Liver (tissue), 9 donors: ENCODE data around the gene DISP3. TPM values are rescaled to one million over a fixed set of nuclear protein-coding genes. Genes with fewer than 3 reads are reported as not detected.

ENCODE experiments used
- DNase-seq: peaks from one replicate; pipeline ENCODE4 v3.0.0-alpha.2; 2017; ENCODE audit warnings: low spot score
- H3K27ac ChIP-seq, 2 donors: one replicate each; pipeline ENCODE4 v1.7.0; 2013; ENCODE audit warnings: inconsistent platforms in 2 of 2, low read length in 2 of 2, control low read depth in 1 of 2, low read depth in 1 of 2, mild to moderate bottlenecking in 1 of 2
- H3K27me3 ChIP-seq, 4 donors: one replicate each; pipeline versions ENCODE4 v1.6.1 to v1.7.0; 2013; ENCODE audit warnings: low read length in 3 of 4, inconsistent platforms in 1 of 4, mild to moderate bottlenecking in 1 of 4, moderate library complexity in 1 of 4; ENCODE audit not compliant: control insufficient read depth in 4 of 4, insufficient read depth in 4 of 4
- H3K36me3 ChIP-seq, 4 donors: one replicate each; pipeline versions ENCODE4 v1.6.1 to v1.7.0; 2013; ENCODE audit warnings: low read length in 3 of 4, mild to moderate bottlenecking in 3 of 4, low read depth in 1 of 4, moderate library complexity in 1 of 4; ENCODE audit not compliant: control insufficient read depth in 4 of 4, insufficient read depth in 3 of 4
- H3K4me1 ChIP-seq, 4 donors: one replicate each; pipeline versions ENCODE4 v1.6.1 to v1.7.0; 2013; ENCODE audit warnings: low read length in 3 of 4, mild to moderate bottlenecking in 3 of 4, moderate library complexity in 1 of 4; ENCODE audit not compliant: control insufficient read depth in 4 of 4, insufficient read depth in 4 of 4
- H3K4me3 ChIP-seq, 3 donors: one replicate each; pipeline versions ENCODE4 v1.6.1 to v1.7.0; 2013; ENCODE audit warnings: low read length in 3 of 3, control low read depth in 1 of 3, low read depth in 1 of 3, mild to moderate bottlenecking in 1 of 3
- H3K9ac ChIP-seq, 2 donors: one replicate each; pipeline ENCODE4 v1.7.0; 2013; ENCODE audit warnings: low read length in 2 of 2, mild to moderate bottlenecking in 2 of 2, moderate library complexity in 2 of 2, control low read depth in 1 of 2, low read depth in 1 of 2
- H3K9me3 ChIP-seq, 4 donors: one replicate each; pipeline versions ENCODE4 v1.6.1 to v1.7.0; 2013; ENCODE audit warnings: low read length in 3 of 4; ENCODE audit not compliant: control insufficient read depth in 4 of 4
- CTCF ChIP-seq: fragments of 150-350 bp; IDR thresholded peaks from 2 replicates; pipeline ENCODE4 v1.5.1; 2017; ENCODE audit warnings: improper control_type of control experiment, low read depth, low read length; ENCODE audit not compliant: missing input control
- FOXA2 ChIP-seq: IDR thresholded peaks from 2 replicates; pipeline ENCODE4 v1.6.1; 2016; ENCODE audit warnings: antibody characterized with exemption
- GABPA ChIP-seq, 2 donors: IDR thresholded peaks in 1 of 2; conservative IDR thresholded peaks in 1 of 2; 2 replicates each; pipeline ENCODE4 v1.6.1; 2016; ENCODE audit warnings: antibody characterized with exemption in 2 of 2, mild to moderate bottlenecking in 1 of 2, moderate library complexity in 1 of 2
- HNF4A ChIP-seq, 2 donors: conservative IDR thresholded peaks; 2 replicates each; pipeline ENCODE4 v1.6.1; 2016; ENCODE audit warnings: antibody characterized with exemption in 2 of 2, mild to moderate bottlenecking in 2 of 2
- HNF4G ChIP-seq: IDR thresholded peaks from 2 replicates; pipeline ENCODE4 v1.6.1; 2016; ENCODE audit warnings: antibody characterized with exemption
- JUND ChIP-seq, 2 donors: IDR thresholded peaks; 2 replicates each; pipeline ENCODE4 v1.6.1; 2016; ENCODE audit warnings: antibody characterized with exemption in 2 of 2
- MAX ChIP-seq: IDR thresholded peaks from 2 replicates; pipeline ENCODE4 v1.6.1; 2016; ENCODE audit warnings: antibody characterized with exemption
- NR2F2 ChIP-seq: IDR thresholded peaks from 2 replicates; pipeline ENCODE4 v1.6.1; 2016; ENCODE audit warnings: antibody characterized with exemption
- RAD21 ChIP-seq, 2 donors: IDR thresholded peaks; 2 replicates each; pipeline ENCODE4 v1.6.1; 2016; ENCODE audit warnings: antibody characterized with exemption in 2 of 2, mild to moderate bottlenecking in 2 of 2
- REST ChIP-seq: IDR thresholded peaks from 2 replicates; pipeline ENCODE4 v1.6.1; 2016; ENCODE audit warnings: antibody characterized with exemption, mild to moderate bottlenecking
- RXRA ChIP-seq, 2 donors: IDR thresholded peaks; 2 replicates each; pipeline ENCODE4 v1.6.1; 2017 to 2018; ENCODE audit warnings: antibody characterized with exemption in 2 of 2, mild to moderate bottlenecking in 1 of 2
- SP1 ChIP-seq: IDR thresholded peaks from 2 replicates; pipeline ENCODE4 v1.6.1; 2018; ENCODE audit warnings: antibody characterized with exemption, mild to moderate bottlenecking
- TAF1 ChIP-seq: conservative IDR thresholded peaks from 2 replicates; pipeline ENCODE4 v1.6.1; 2016; ENCODE audit warnings: antibody characterized with exemption, mild to moderate bottlenecking
- YY1 ChIP-seq: IDR thresholded peaks from 2 replicates; pipeline ENCODE4 v1.6.1; 2016; ENCODE audit warnings: antibody characterized with exemption, mild to moderate bottlenecking
- WGBS: extraction: QIAGEN DNeasy Blood & Tissue Kit; methylation state at CpG from one replicate; pipeline ENCODE4 v1.1.7; 2013; 5-methylcytosine and 5-hydroxymethylcytosine counted together
- polyA plus RNA-seq, 2 donors: library from polyadenylated mRNA; stranded (reverse) in 1 of 2; unstranded in 1 of 2; fragments of 200-250 nt in 1 of 2; fragments of >200 nt in 1 of 2; fragmentation: Nextera tagmentation in 1 of 2; extraction: Ambion mirVana in 1 of 2; gene quantifications; one replicate each; pipeline versions ENCODE4 v1.2.1 to v1.2.3, GENCODE V29; 2013 to 2015
- total RNA-seq, 2 donors: library from RNA; depleted of rRNA; stranded (reverse); fragments of >200 nt; gene quantifications; one replicate each; pipeline ENCODE4 v1.2.3, GENCODE V29; 2014
- donor health status: healthy.
- donor health status: healthy.
- donor health status: healthy.
- donor health status: healthy.
- donor health status: healthy.

The DISP3 gene
- total and polyA plus RNA-seq, 4 donors: 0.02 to 0.08 TPM; not detected in 2

- TF ChIP-seq CTCF: no peak
- TF ChIP-seq NR2F2: no peak
- no peak for TF ChIP-seq FOXA2
- no peak for TF ChIP-seq TAF1
- no peak for TF ChIP-seq MAX
These were observed 40.1 kb downstream of the DISP3 start (continued) for GRCh38 chr1:11518791-11519628.

- no peak overlapping the region for H3K27ac ChIP-seq
- no peak overlapping the region for H3K4me3 ChIP-seq
- H3K9ac ChIP-seq: no peak overlapping the region
- WGBS: 72% methylated on average over 13 of the region's 13 CpGs
- no peaks in the 10 kb centered on the region for H3K9me3 ChIP-seq
- no peaks in the 10 kb centered on the region for H3K4me1 ChIP-seq
- H3K36me3 ChIP-seq: no peaks in the 10 kb centered on the region
- DNase-seq: no peak
- no peaks in the 10 kb centered on the region for H3K27me3 ChIP-seq
- TF ChIP-seq YY1: no peak
- TF ChIP-seq RAD21 (IDR thresholded peaks at IDR 0.05): no peak
- no peak for TF ChIP-seq JUND (IDR thresholded peaks at IDR 0.05)
- no peak for TF ChIP-seq RXRA (IDR thresholded peaks at IDR 0.05)
- TF ChIP-seq TAF1: no peak
- no peak for TF ChIP-seq GABPA (IDR thresholded peaks at IDR 0.05 in 1 of 2, conservative IDR thresholded peaks at IDR 0.05 in 1 of 2)
- no peak for TF ChIP-seq REST
- no peak for TF ChIP-seq HNF4A (conservative IDR thresholded peaks at IDR 0.05)
- no peak for TF ChIP-seq FOXA2
These were observed 40.7 kb downstream of the DISP3 start for GRCh38 chr1:11519629-11520031.

- no peaks in the 10 kb centered on the region for H3K27me3 ChIP-seq
- H3K4me3 ChIP-seq: no peak overlapping the region
- H3K9me3 ChIP-seq: no peaks in the 10 kb centered on the region
- H3K9ac ChIP-seq: no peak overlapping the region
- 91% methylated on average over 23 of the region's 23 CpGs for WGBS
- no peak overlapping the region for H3K27ac ChIP-seq
- H3K4me1 ChIP-seq: no peaks in the 10 kb centered on the region
- no peak for DNase-seq
- TF ChIP-seq SP1: no peak
- TF ChIP-seq HNF4G: no peak
- no peak for TF ChIP-seq GABPA (IDR thresholded peaks at IDR 0.05 in 1 of 2, conservative IDR thresholded peaks at IDR 0.05 in 1 of 2)
- TF ChIP-seq RAD21 (IDR thresholded peaks at IDR 0.05): no peak
- no peak for TF ChIP-seq YY1
- H3K36me3 ChIP-seq: no peaks in the 10 kb centered on the region
These were observed 41.7 kb downstream of the DISP3 start for GRCh38 chr1:11520531-11521233.
